LNCAP (cell line): ENCODE data around the gene GSG1L.

Experiments used
- TF ChIP-seq, protein P1 (sequence below): fragments of 450-650 bp; IDR thresholded peaks from 2 replicates; pipeline ENCODE4 v1.5.1; 2017; ENCODE audit warnings: mild to moderate bottlenecking

GSG1L gene

DNA sequence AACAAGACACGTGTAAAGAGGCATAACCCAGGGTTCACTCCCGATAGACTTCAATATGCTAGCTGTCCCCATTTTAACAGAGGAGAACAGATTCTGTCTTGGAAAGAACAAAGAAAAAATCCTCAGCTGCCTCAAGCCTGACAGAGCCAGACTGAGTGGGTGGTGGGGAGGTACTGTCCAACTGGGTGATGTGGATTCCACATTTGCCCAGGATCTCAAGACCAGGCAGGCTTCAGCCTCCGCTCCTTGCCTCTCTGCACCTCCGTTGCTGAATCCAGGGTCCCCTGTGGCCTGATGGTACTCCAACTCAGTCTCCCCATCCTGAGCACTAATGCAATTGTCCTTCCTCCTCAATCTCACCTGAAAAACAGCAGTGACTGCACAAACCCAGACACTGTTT lies 163.8 kb downstream of the GSG1L start:
- TF ChIP-seq, protein P1, sequence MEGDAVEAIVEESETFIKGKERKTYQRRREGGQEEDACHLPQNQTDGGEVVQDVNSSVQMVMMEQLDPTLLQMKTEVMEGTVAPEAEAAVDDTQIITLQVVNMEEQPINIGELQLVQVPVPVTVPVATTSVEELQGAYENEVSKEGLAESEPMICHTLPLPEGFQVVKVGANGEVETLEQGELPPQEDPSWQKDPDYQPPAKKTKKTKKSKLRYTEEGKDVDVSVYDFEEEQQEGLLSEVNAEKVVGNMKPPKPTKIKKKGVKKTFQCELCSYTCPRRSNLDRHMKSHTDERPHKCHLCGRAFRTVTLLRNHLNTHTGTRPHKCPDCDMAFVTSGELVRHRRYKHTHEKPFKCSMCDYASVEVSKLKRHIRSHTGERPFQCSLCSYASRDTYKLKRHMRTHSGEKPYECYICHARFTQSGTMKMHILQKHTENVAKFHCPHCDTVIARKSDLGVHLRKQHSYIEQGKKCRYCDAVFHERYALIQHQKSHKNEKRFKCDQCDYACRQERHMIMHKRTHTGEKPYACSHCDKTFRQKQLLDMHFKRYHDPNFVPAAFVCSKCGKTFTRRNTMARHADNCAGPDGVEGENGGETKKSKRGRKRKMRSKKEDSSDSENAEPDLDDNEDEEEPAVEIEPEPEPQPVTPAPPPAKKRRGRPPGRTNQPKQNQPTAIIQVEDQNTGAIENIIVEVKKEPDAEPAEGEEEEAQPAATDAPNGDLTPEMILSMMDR: no peak

DNA sequence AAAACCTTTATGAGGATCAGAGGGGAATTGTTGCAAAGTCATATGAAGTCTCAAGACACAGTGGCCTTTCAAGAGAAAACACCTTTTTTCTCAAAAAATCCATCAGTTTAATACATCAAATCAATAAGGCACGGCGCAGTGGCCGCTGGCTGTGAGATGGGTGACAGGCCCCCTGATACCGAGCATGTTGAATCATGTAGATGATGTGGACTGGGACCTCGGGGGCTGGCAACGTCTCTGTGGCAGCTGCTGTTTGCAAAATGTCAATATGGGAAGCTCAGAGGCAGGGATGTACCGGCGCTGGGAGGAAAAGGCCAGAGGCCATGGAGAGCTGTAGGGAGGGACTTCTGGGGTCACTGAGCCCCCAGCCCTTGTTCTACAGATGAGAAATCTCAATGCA lies 169.1 kb downstream of the GSG1L start:
- TF ChIP-seq, protein P1: no peak

DNA sequence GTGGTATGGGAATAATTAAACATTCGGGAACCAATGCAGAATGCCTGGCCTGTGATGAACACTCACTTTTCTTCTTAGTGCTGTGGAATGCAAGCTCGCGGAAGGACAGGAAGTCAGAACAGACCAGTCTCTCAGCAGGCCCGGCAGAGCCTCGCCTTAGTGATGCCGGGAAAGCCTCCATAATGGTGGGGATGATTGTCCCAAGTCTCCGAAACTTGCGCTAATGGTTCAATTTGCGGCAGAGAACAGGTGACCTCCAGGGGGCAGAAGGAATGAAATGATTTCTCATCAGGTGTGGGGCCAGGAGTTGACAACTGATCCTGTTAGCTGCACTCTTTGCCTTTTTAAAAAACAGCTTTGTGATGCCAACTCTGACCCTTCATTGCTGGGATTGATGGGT lies 170.6 kb downstream of the GSG1L start:
- TF ChIP-seq, protein P1: no peak

DNA sequence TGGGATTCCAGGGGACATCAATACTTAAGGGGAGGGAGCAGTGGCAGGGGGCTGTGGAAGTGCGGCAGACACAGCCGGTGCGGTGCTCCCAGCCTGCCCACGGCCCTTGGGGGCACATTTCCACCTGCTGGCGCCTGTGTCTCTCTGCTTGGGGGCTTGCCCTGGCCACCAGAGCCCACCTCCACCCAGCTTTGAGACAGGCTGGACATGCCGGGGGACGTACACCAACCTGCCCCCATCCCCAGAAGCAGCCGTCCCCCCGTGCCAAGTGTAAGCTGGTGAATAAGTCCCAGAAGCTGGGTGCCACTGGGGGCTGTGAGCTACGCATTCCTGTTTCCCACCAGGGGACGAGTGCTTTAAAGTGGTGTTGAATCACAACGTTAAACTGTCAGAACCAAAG lies 172.6 kb downstream of the GSG1L start:
- TF ChIP-seq, protein P1: no peak

DNA sequence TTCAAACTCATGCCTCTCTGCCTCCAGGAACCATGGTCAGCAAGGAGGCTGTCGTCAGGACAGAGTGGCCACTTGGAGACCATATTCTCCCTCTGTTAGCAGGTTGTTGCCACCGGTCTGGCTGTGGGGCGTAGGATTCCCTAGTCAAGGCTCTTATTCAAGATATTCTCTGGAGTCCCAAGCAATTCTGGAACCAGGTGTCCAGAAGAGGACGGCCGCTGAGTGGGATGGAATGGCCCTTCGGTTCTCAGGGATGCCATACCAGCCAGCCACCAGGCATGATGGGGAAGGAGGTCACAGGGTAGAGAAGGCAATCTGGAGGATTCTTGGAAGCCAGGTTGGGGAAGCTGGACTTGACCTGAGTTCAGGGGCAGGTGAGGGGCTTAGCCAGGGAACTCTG lies 173.5 kb downstream of the GSG1L start:
- TF ChIP-seq, protein P1: no peak

DNA sequence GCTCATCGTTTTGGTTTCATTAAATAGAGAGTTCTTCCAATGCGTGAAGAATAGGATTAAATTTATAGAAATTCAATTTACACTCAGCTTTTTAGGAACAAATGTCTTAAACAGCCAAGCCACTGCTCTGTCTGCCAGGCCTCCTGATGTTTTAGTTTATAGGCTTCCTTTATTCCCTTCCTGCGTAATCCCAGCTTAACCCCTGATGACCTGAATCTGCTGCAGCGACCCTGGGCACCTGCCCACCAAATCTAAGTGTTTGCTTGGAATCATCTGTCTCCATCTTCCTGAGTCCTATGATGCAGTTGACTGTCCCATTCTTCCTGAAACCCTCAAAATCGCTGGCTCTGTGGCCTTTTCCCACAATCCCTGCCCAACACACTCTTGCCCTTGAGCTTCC lies 179.9 kb downstream of the GSG1L start:
- TF ChIP-seq, protein P1: no peak

DNA sequence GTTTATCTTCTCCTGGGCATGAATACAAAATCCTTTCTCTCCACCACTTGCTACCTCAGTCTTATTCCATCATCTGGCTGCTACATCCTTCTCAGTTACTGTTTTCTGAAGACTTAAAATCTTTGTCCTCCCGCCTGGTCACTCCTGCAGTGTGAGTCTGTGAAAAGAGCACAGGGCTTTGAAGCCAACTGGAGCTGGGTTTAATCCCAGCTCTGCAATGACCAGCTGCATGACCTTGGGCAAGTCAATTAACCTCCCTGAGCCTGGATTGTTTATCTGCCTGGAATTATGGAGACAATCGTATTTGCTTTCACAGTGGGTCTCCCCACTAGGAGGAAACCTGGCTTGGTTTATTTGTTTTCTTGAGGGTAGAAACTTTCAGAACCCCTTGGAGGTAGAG lies 183.2 kb downstream of the GSG1L start:
- TF ChIP-seq, protein P1: no peak

DNA sequence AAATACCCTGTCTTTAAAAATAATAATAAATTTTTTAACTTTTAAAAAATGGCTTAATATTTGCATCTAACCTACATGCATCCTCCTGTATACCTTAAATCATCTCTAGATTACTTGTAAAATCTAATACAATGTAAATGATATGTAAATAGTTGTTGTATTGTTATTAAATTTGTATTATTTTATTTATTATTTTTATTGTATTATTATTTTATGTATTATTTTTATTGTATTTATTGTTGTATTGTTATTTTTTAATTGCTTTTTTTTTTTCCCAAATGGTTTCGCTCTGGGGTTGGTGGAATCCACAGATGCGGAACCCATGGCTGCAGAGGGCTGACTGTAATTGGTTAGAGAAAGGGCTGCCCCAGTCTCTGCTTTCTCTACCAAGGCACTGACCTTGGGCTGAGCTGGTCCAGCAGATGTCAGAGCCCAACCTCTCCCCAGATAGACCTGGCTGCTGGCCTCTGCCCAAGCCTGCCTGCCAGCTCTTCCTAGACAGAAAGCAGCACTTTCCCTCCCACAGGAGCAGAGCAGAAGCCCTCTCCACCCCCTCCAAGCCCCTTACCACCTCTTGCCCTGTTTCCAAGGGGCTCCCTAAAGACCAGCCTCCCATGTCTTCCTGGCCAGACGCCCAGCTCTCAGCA lies 183.8 kb downstream of the GSG1L start:
- TF ChIP-seq, protein P1: no peak
